H1 (cell line): ENCODE results near the gene OTUD5. TPM values are rescaled to one million over a fixed set of nuclear protein-coding genes. Genes with fewer than 3 reads are reported as not detected.

Source experiments
- CTCF ChIA-PET: fragments of 300-600 bp; sonication (Branson Sonifier 250); formaldehyde crosslinking; loops from one replicate; lab custom pipeline; 2021; ENCODE audit not compliant: partially characterized antibody; lab: Charles Lee
- POLR2A ChIA-PET: fragments of 300-600 bp; sonication (Branson Sonifier 250); formaldehyde crosslinking; loops from one replicate; lab custom pipeline; 2021; ENCODE audit warnings: inconsistent platforms; ENCODE audit not compliant: partially characterized antibody; lab: Charles Lee
- DNase-seq, 2 experiments: peaks; one replicate each; pipeline versions ENCODE4 v3.0.0 to v3.0.0-alpha.2; 2010 to 2022; ENCODE audit warnings: low spot score in 2 of 2, low read depth in 1 of 2, mixed read lengths in 1 of 2
- FAIRE-seq: peaks from 2 replicates; lab custom pipeline; 2011; peaks lifted over from hg19 to GRCh38; lab: Jason Lieb, UNC
- H2AFZ ChIP-seq: 2 replicates; pipeline ENCODE4 v1.8.1; 2012; ENCODE audit warnings: low read length, inconsistent platforms
- H2AK5ac ChIP-seq: 2 replicates; pipeline ENCODE4 v1.6.1; 2013; ENCODE audit warnings: low read depth, low read length
- H2BK120ac ChIP-seq: replicated peaks from 2 replicates; pipeline ENCODE3; 2013; ENCODE audit warnings: low read depth, low read length, inconsistent platforms
- H2BK12ac ChIP-seq: 2 replicates; pipeline ENCODE4 v1.6.1; 2013; ENCODE audit warnings: low read depth, low read length
- H2BK15ac ChIP-seq: 2 replicates; pipeline ENCODE4 v1.6.1; 2013; ENCODE audit warnings: low read length
- H2BK20ac ChIP-seq: 2 replicates; pipeline ENCODE4 v1.6.1; 2013; ENCODE audit warnings: low read length
- H2BK5ac ChIP-seq: 2 replicates; pipeline ENCODE4 v1.6.1; 2013; ENCODE audit warnings: low read depth, low read length
- H3K14ac ChIP-seq: 2 replicates; pipeline ENCODE4 v1.6.1; 2013; ENCODE audit warnings: inconsistent platforms; ENCODE audit not compliant: insufficient read length
- H3K18ac ChIP-seq: 2 replicates; pipeline ENCODE4 v1.6.1; 2013; ENCODE audit warnings: low read length; ENCODE audit errors: extremely low read depth
- H3K23ac ChIP-seq: 2 replicates; pipeline ENCODE4 v1.6.1; 2013; ENCODE audit warnings: inconsistent platforms; ENCODE audit not compliant: insufficient read length
- H3K23me2 ChIP-seq: 2 replicates; pipeline ENCODE4 v1.6.1; 2013; ENCODE audit warnings: low read depth, low read length
- H3K27ac ChIP-seq: 2 replicates; pipeline ENCODE4 v1.6.1; 2011; ENCODE audit warnings: low read depth, low read length, inconsistent platforms
- H3K27me3 ChIP-seq, 4 experiments: replicated peaks in 1 of 4; 1 replicate in 1 of 4; 2 replicates in 3 of 4; pipeline versions ENCODE4 v1.6.1 to v1.8.1; 2011 to 2013; ENCODE audit warnings: low read length in 3 of 4, mild to moderate bottlenecking in 3 of 4, inconsistent platforms in 2 of 4, mixed read lengths in 2 of 4, moderate library complexity in 1 of 4; ENCODE audit not compliant: control insufficient read depth in 3 of 4, insufficient read depth in 3 of 4; ENCODE audit errors: extremely low read depth in 1 of 4
- H3K36me3 ChIP-seq, 4 experiments: 2 replicates each; pipeline versions ENCODE4 v1.6.1 to v1.8.1; 2011 to 2013; ENCODE audit warnings: mild to moderate bottlenecking in 4 of 4, low read length in 3 of 4, moderate library complexity in 2 of 4, control low read depth in 1 of 4, inconsistent platforms in 1 of 4; ENCODE audit not compliant: insufficient read depth in 4 of 4, control insufficient read depth in 2 of 4
- H3K4ac ChIP-seq: replicated peaks from 2 replicates; pipeline ENCODE3; 2013; ENCODE audit warnings: low read length, low read depth, mixed read lengths, inconsistent platforms; ENCODE audit not compliant: insufficient read length
- H3K4me1 ChIP-seq, 4 experiments: replicated peaks in 1 of 4; 1 replicate in 1 of 4; 2 replicates in 3 of 4; pipeline versions ENCODE4 v1.6.1 to v1.8.1; 2011 to 2013; ENCODE audit warnings: low read length in 3 of 4, inconsistent platforms in 2 of 4, mixed read lengths in 1 of 4; ENCODE audit not compliant: insufficient read depth in 4 of 4, control insufficient read depth in 3 of 4
- H3K4me2 ChIP-seq, 2 experiments: 2 replicates each; pipeline versions ENCODE4 v1.6.1 to v1.8.1; 2011 to 2013; ENCODE audit warnings: low read depth in 2 of 2, low read length in 2 of 2, control low read depth in 1 of 2, inconsistent platforms in 1 of 2, mild to moderate bottlenecking in 1 of 2; ENCODE audit not compliant: insufficient read depth in 1 of 2
- H3K4me3 ChIP-seq, 4 experiments: fragments of 200-600, 300-600 bp in 1 of 4; sonication (generic), shearing (Covaris generic), sonication (Bioruptor Twin) in 1 of 4; 2 replicates each; pipeline versions ENCODE4 v1.5.1 to v1.8.1; 2011 to 2016; ENCODE audit warnings: low read length in 4 of 4, low read depth in 3 of 4, control low read depth in 2 of 4, inconsistent platforms in 2 of 4, mild to moderate bottlenecking in 2 of 4, mixed read lengths in 1 of 4, moderate library complexity in 1 of 4; ENCODE audit not compliant: insufficient read depth in 2 of 4; ENCODE audit errors: extremely low read depth in 1 of 4
- H3K56ac ChIP-seq: replicated peaks from 2 replicates; pipeline ENCODE3; 2013; ENCODE audit warnings: low read depth, mild to moderate bottlenecking, mixed read lengths, low read length, inconsistent platforms; ENCODE audit not compliant: insufficient read length
- H3K79me1 ChIP-seq: 2 replicates; pipeline ENCODE4 v1.6.1; 2013; ENCODE audit warnings: low read depth, low read length, control low read depth
- H3K79me2 ChIP-seq, 2 experiments: 2 replicates each; pipeline versions ENCODE4 v1.6.1 to v1.8.1; 2012 to 2013; ENCODE audit warnings: low read length in 2 of 2, mild to moderate bottlenecking in 2 of 2, inconsistent platforms in 1 of 2; ENCODE audit not compliant: insufficient read depth in 2 of 2, control insufficient read depth in 1 of 2
- H3K9ac ChIP-seq, 4 experiments: replicated peaks in 1 of 4; 1 replicate in 1 of 4; 2 replicates in 3 of 4; pipeline versions ENCODE4 v1.6.1 to v1.8.1; 2011 to 2013; ENCODE audit warnings: low read depth in 3 of 4, low read length in 3 of 4, control low read depth in 2 of 4, mild to moderate bottlenecking in 2 of 4, moderate library complexity in 2 of 4, inconsistent platforms in 1 of 4; ENCODE audit errors: extremely low read depth in 1 of 4
- H3K9me3 ChIP-seq, 2 experiments: 2 replicates each; pipeline versions ENCODE4 v1.6.1 to v1.8.1; 2012 to 2013; ENCODE audit warnings: mild to moderate bottlenecking in 2 of 2, moderate library complexity in 2 of 2, control low read depth in 1 of 2, inconsistent platforms in 1 of 2, low read depth in 1 of 2, low read length in 1 of 2, mixed read lengths in 1 of 2; ENCODE audit not compliant: insufficient read depth in 2 of 2
- H4K20me1 ChIP-seq, 2 experiments: replicated peaks in 1 of 2; 2 replicates each; pipeline versions ENCODE3 to v1.8.1; 2011 to 2013; ENCODE audit warnings: inconsistent platforms in 2 of 2, low read length in 2 of 2, mild to moderate bottlenecking in 1 of 2; ENCODE audit not compliant: insufficient read depth in 2 of 2, control insufficient read depth in 1 of 2
- H4K5ac ChIP-seq: 2 replicates; pipeline ENCODE4 v1.6.1; 2013; ENCODE audit warnings: low read length, low read depth, mixed read lengths, inconsistent platforms; ENCODE audit not compliant: insufficient read length
- H4K8ac ChIP-seq: 2 replicates; pipeline ENCODE4 v1.8.0; 2013; ENCODE audit warnings: mild to moderate bottlenecking, moderate library complexity, low read length, inconsistent platforms; ENCODE audit not compliant: insufficient read depth; ENCODE audit errors: extremely low read depth
- H4K91ac ChIP-seq: replicated peaks from 2 replicates; pipeline ENCODE3; 2013; ENCODE audit warnings: low read length, mixed read lengths, inconsistent platforms; ENCODE audit not compliant: insufficient read length
- CHD2 ChIP-seq: IDR thresholded peaks from 2 replicates; pipeline ENCODE4 v1.6.1; 2012; ENCODE audit warnings: low read length, improper control_type of control experiment
- CTBP2 ChIP-seq: IDR thresholded peaks from 2 replicates; pipeline ENCODE4 v1.7.0; 2011; ENCODE audit warnings: borderline replicate concordance, mild to moderate bottlenecking, moderate library complexity, mixed read lengths, low read length; ENCODE audit not compliant: insufficient read depth, insufficient read length
- EP300 ChIP-seq, 2 experiments: IDR thresholded peaks; 1 replicate in 1 of 2; 2 replicates in 1 of 2; pipeline ENCODE4 v1.6.1; 2011 to 2012; ENCODE audit warnings: low read depth in 2 of 2, low read length in 2 of 2, mild to moderate bottlenecking in 2 of 2, borderline replicate concordance in 1 of 2, inconsistent platforms in 1 of 2, moderate library complexity in 1 of 2
- EZH2 ChIP-seq: fragments of 200-600 bp; sonication (generic); IDR thresholded peaks from 2 replicates; pipeline ENCODE4 v1.7.1; 2012; ENCODE audit warnings: low read depth, mild to moderate bottlenecking, moderate library complexity, low read length, inconsistent platforms; ENCODE audit not compliant: severe bottlenecking
- KDM5A ChIP-seq: fragments of 200-600 bp; IDR thresholded peaks from 2 replicates; pipeline ENCODE4 v1.7.1; 2012; ENCODE audit warnings: mild to moderate bottlenecking, low read length, inconsistent platforms, mixed read lengths
- SAP30 ChIP-seq: fragments of 300-600 bp; sonication (generic); IDR thresholded peaks from 2 replicates; pipeline ENCODE4 v1.7.1; 2012; ENCODE audit warnings: low read length, moderate library complexity, mild to moderate bottlenecking, inconsistent platforms; ENCODE audit not compliant: insufficient read depth, insufficient replicate concordance
- TAF1 ChIP-seq: IDR thresholded peaks from 2 replicates; pipeline ENCODE4 v1.6.1; 2011; ENCODE audit warnings: mild to moderate bottlenecking, low read depth, low read length
- USF2 ChIP-seq: IDR thresholded peaks from 2 replicates; pipeline ENCODE4 v1.6.1; 2011; ENCODE audit warnings: low read length, improper control_type of control experiment
- WGBS, 2 experiments: shearing (Covaris generic) in 1 of 2; methylation state at CpG; one replicate each; pipeline versions ENCODE4 v1.1.6 to v1.1.7; 2013 to 2015; ENCODE audit warnings: low lambda C conversion rate in 2 of 2, mixed read lengths in 2 of 2, inconsistent platforms in 1 of 2, low coverage in 1 of 2, missing lambda C conversion rate in 1 of 2; ENCODE audit not compliant: insufficient replicate concordance in 2 of 2, insufficient coverage in 1 of 2, insufficient read length in 1 of 2; ENCODE audit errors: extremely low coverage in 1 of 2, missing lambda C conversion rate in 1 of 2; 5-methylcytosine and 5-hydroxymethylcytosine counted together
- polyA plus RNA-seq, 7 experiments: library from polyadenylated mRNA; depleted of rRNA in 3 of 7; stranded (reverse) in 5 of 7; unstranded in 2 of 7; fragments of >200 nt in 5 of 7; fragments of 200-250 nt in 2 of 7; gene quantifications; 1 replicate in 5 of 7; 2 replicates in 1 of 7; 4 replicates in 1 of 7; pipeline versions ENCODE4 v1.2.1 to v1.2.3, GENCODE V29; 2011 to 2013; ENCODE audit warnings: missing spikeins in 2 of 7, mixed read lengths in 2 of 7
- total RNA-seq: library from RNA; stranded (reverse); fragmentation: NEBNext Ultra II Directional; extraction: Animal tissue kit (Norgen Biotek cat#: 25700); gene quantifications from 2 replicates; pipeline ENCODE4 v1.2.1, GENCODE V29; 2021

OTUD5 gene
- total and polyA plus RNA-seq, 2 of the 8 experiments (the other 6 are each of a cell fraction or from before 2014, with no cell fraction given): 46.3 to 53.5 TPM

DNA sequence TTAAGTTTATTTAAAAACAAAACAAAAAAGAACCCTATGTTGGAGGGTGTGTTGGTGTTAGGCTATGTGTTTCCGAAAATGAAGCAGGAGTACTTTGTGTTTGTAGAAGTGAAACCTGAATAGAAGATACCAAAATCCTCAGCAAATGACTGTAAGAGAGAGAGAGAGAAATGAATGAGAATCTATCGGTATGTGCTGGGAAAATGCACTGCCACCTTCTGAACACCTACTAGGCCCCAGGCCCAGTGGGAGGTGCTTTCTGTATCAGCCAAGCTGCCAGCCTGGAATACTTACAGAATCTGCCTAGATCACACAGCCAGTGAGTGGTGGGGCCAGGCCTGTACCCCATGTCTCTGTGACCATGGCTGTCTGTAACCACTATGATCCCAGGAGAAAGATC, 23.6 kb downstream of the OTUD5 start:
- H3K56ac ChIP-seq: no peak overlapping the region
- H3K36me3 ChIP-seq: peaks cover 0 to 33% (median 11%) of the 10 kb centered on the region in 4 experiments; a peak in 6 of 8 replicates
- no peak for FAIRE-seq
- POLR2A ChIA-PET: interaction anchor here (21.5 kb wide), 1 partner anchor 19 kb away, joined by 572 read pairs; the partner anchor contains the start of genes PIM2 and SLC35A2
- H4K8ac ChIP-seq: no peak overlapping the region
- H2BK120ac ChIP-seq: no peak overlapping the region
- 83% methylated on average over 2 of the region's 2 CpGs; no CpG with 5 or more reads in 1 of the 2 experiments for WGBS, 2 experiments
- H3K79me1 ChIP-seq: no peaks in the 10 kb centered on the region
- H3K9me3 ChIP-seq: no peaks in the 10 kb centered on the region
- no peak overlapping the region for H3K23ac ChIP-seq
- H3K23me2 ChIP-seq: no peaks in the 10 kb centered on the region
- H3K4me2 ChIP-seq: no peak overlapping the region
- no peak overlapping the region for H2BK15ac ChIP-seq
- H3K14ac ChIP-seq: no peak overlapping the region
- TF ChIP-seq EP300 (IDR thresholded peaks at IDR 0.05; ENCODE audit: borderline replicate concordance in 1 of 2, low read depth in 2 of 2, low read length in 2 of 2): no peak
- no peak for TF ChIP-seq USF2
- no peak for TF ChIP-seq EZH2
- TF ChIP-seq CTBP2: no peak
- no peak for TF ChIP-seq KDM5A
- no peak for TF ChIP-seq CHD2
- TF ChIP-seq TAF1: no peak
- TF ChIP-seq SAP30: no peak
- TF ChIP-seq, all 59 proteins: peak for 0
- Histone ChIP-seq H3K27ac (no peak overlapping the region), H3K9ac (no peak overlapping the region), H3K4me3 (no peak overlapping the region), H2BK20ac (no peak overlapping the region), H3K79me2 (peaks cover 0 to 27% of the 10 kb centered on the region in 2 experiments; a peak in 2 of 4 replicates), H3K18ac (no peak overlapping the region), H2AFZ (no peak overlapping the region), H3K27me3 (no peaks in the 10 kb centered on the region), H2BK5ac (no peak overlapping the region), H3K4me1 (peaks cover 1 to 12% (median 4%) of the 10 kb centered on the region in 4 experiments; a peak in 6 of 7 replicates), H2BK12ac (no peak overlapping the region), H4K5ac (no peak overlapping the region), H4K20me1 (no peaks in the 10 kb centered on the region), H4K91ac (no peak overlapping the region), H3K4ac (no peak overlapping the region), H2AK5ac (no peak overlapping the region)
- CTCF ChIA-PET: no interaction called here
- no peak for DNase-seq
